ENCODE data around the gene FBXL7.
A peak's percentile ranks its signal among the peaks of the same experiment; 100 is the strongest.

The FBXL7 gene

DNA sequence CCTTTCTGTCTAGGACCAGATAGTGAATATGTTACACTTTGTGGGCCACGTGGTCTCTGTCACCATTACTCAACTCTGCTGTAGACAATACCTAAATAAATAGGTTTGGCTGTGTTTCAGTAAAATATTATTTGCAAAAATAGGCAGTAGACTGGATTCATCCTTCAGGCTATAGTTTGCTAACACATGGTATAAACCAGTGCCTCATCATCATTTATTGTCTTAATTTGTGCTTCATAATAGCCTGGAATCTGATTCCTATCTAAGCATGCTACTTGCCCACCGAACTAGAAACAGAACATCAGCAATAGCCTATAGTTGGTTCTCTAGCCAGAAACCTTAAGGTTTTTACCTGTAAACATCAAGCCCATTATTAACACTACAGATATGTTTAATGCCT is 215.6 kb downstream of the FBXL7 start:
- no peak for DNase-seq
- H3K27ac ChIP-seq: no peak overlapping the region
- no peak overlapping the region for H3K4me3 ChIP-seq (ENCODE audit: low read depth, low read length)
- in situ Hi-C loops (cut with HindIII; ENCODE audit: low pct_ligation_motif_present, low sequenced_read_pairs): no loop called here
- TF ChIP-seq, protein P1, sequence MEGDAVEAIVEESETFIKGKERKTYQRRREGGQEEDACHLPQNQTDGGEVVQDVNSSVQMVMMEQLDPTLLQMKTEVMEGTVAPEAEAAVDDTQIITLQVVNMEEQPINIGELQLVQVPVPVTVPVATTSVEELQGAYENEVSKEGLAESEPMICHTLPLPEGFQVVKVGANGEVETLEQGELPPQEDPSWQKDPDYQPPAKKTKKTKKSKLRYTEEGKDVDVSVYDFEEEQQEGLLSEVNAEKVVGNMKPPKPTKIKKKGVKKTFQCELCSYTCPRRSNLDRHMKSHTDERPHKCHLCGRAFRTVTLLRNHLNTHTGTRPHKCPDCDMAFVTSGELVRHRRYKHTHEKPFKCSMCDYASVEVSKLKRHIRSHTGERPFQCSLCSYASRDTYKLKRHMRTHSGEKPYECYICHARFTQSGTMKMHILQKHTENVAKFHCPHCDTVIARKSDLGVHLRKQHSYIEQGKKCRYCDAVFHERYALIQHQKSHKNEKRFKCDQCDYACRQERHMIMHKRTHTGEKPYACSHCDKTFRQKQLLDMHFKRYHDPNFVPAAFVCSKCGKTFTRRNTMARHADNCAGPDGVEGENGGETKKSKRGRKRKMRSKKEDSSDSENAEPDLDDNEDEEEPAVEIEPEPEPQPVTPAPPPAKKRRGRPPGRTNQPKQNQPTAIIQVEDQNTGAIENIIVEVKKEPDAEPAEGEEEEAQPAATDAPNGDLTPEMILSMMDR (IDR thresholded peaks at IDR 0.05; ENCODE audit: low read depth, low read length, missing control alignments): no peak
- no peaks in the 10 kb centered on the region for H3K27me3 ChIP-seq (replicated peaks)
- no peaks in the 10 kb centered on the region for H3K36me3 ChIP-seq (replicated peaks)

DNA sequence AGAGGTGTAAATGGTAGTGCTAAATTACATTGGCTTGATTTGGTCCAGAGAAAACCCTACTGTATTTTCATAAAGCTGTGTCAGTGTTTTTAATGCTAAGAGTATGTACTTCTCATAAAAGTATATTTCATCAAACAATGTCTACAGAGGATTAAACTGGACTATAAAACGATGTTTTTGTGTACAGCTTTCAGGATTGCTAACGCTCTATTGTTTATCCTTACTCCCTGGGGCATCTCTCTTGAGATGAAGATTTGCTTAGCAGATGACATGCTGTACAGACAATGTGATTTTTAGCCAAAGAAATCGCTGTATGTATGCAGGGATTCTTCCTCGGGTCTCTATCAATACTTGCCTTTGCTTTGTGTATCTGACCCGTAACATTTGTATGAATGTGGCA is 216.0 kb downstream of the FBXL7 start:
- H3K4me3 ChIP-seq (ENCODE audit: low read depth, low read length): no peak overlapping the region
- TF ChIP-seq, protein P1 (IDR thresholded peaks at IDR 0.05; ENCODE audit: low read depth, low read length, missing control alignments): no peak
- H3K36me3 ChIP-seq (replicated peaks): no peaks in the 10 kb centered on the region
- H3K27me3 ChIP-seq (replicated peaks): no peaks in the 10 kb centered on the region
- no peak overlapping the region for H3K27ac ChIP-seq
- no peak for DNase-seq
- in situ Hi-C loops (cut with HindIII; ENCODE audit: low pct_ligation_motif_present, low sequenced_read_pairs): no loop called here

DNA sequence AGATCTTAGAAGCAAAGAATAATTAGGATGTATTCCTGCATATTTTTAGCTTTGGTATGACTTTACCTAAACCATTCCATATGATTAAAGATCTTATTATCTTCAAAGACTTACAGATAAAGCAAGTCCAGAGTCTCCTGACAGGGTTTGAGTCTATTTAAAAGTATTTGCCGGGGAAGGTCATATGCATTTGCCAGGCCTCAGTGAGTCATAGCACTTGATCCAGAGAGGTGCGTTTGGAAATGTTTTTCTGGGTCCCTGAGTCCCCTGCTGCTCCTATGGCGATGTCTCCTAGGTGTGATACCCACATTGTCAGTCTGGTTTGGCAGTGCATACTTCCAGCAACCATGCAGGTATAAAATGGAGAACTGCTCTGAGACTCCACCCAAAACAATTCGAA is 217.0 kb downstream of the FBXL7 start:
- no peak overlapping the region for H3K4me3 ChIP-seq (ENCODE audit: low read depth, low read length)
- H3K27me3 ChIP-seq (replicated peaks): no peaks in the 10 kb centered on the region
- no peaks in the 10 kb centered on the region for H3K36me3 ChIP-seq (replicated peaks)
- no peak overlapping the region for H3K27ac ChIP-seq
- in situ Hi-C loops (cut with HindIII; ENCODE audit: low pct_ligation_motif_present, low sequenced_read_pairs): no loop called here
- TF ChIP-seq, protein P1 (IDR thresholded peaks at IDR 0.05; ENCODE audit: low read depth, low read length, missing control alignments): no peak
- DNase-seq: peak; percentile 24

DNA sequence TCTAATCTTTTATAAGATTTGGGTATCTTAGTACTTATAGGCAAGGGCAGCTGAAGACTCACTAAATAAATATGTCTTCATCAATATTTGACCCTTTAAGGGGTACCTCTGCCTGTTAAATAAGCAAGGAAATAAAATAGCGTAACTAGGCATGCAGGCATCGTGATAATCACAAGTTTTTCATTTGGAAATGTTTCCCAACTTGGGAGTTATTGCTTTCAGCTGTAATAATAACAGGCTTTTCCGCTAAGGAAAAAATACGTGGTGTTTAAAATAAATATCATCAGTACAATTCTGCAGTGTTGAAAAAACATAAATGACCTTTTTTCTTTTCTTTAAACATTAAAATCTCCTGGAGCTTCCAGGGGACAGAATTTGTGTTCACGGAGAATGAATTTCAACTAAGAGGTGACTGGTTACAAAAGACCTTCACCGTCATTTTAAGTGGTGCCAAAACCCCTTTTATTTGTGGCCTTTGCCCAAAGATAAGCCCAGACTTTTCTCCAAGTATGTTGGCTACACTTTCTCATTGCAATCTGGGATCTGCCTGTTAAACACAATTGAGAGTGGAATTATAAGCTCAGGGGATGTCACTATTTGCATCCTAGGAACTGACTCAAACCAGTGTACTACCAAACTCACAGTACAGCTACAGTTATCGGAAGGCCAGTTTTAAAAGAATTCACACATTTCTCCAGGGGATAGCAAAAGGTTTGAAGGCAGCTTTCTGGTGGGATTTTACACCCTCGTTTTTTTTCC is 218.6 kb downstream of the FBXL7 start:
- Histone ChIP-seq H3K27me3 (replicated peaks) (no peaks in the 10 kb centered on the region), H3K4me3 (ENCODE audit: low read depth, low read length) (no peak overlapping the region), H3K36me3 (replicated peaks) (no peaks in the 10 kb centered on the region), H3K27ac (no peak overlapping the region)
- no peak for DNase-seq
- in situ Hi-C loops (cut with HindIII; ENCODE audit: low pct_ligation_motif_present, low sequenced_read_pairs): no loop called here
- TF ChIP-seq, protein P1 (IDR thresholded peaks at IDR 0.05; ENCODE audit: low read depth, low read length, missing control alignments): no peak

DNA sequence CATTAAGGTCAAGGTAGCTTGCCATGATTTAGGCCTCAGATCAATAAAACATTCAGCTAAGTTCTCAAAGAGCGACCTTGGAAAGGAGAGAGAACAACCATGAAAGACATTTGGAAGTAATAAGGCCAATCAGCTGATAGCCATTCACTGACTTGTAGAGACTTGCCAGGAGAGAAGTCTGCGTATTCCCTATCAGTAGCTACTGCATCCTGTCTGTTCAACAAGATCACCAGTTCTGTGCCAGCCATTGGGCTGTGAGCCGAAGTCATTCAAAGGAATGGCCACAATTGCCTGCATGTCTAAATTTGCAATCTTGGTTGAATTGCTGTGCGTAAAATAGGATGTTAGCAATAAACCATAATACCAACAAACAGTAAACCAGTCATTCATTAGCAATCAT is 219.8 kb downstream of the FBXL7 start:
- TF ChIP-seq, protein P1 (IDR thresholded peaks at IDR 0.05; ENCODE audit: low read depth, low read length, missing control alignments): no peak
- no peaks in the 10 kb centered on the region for H3K27me3 ChIP-seq (replicated peaks)
- no peak overlapping the region for H3K27ac ChIP-seq
- in situ Hi-C loops (cut with HindIII; ENCODE audit: low pct_ligation_motif_present, low sequenced_read_pairs): no loop called here
- DNase-seq: no peak
- H3K36me3 ChIP-seq (replicated peaks): no peaks in the 10 kb centered on the region
- H3K4me3 ChIP-seq (ENCODE audit: low read depth, low read length): no peak overlapping the region

DNA sequence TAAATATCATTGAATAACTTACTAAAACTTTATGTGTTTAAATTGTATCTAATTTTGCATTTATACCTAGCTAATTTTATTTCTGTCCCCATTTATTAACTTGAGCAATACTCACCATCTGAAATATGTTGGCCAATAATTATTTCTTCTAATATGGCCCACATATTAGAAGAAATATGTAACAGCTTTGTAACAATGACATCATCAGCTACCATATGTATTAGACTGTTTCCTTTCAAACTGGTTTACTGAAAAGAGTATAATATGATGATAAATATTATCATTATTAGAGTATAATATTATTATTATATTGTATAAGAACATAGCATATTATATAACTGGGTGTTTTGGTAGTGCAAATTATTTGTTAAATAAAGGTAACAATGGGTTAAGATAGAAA is 220.5 kb downstream of the FBXL7 start:
- no peaks in the 10 kb centered on the region for H3K36me3 ChIP-seq (replicated peaks)
- in situ Hi-C loops (cut with HindIII; ENCODE audit: low pct_ligation_motif_present, low sequenced_read_pairs): no loop called here
- TF ChIP-seq, protein P1 (IDR thresholded peaks at IDR 0.05; ENCODE audit: low read depth, low read length, missing control alignments): no peak
- no peak overlapping the region for H3K4me3 ChIP-seq (ENCODE audit: low read depth, low read length)
- H3K27ac ChIP-seq: no peak overlapping the region
- DNase-seq: no peak
- no peaks in the 10 kb centered on the region for H3K27me3 ChIP-seq (replicated peaks)

All from brain microvascular endothelial cell (primary cell).